ENCODE measurements around the gene UQCRC2.

DNA sequence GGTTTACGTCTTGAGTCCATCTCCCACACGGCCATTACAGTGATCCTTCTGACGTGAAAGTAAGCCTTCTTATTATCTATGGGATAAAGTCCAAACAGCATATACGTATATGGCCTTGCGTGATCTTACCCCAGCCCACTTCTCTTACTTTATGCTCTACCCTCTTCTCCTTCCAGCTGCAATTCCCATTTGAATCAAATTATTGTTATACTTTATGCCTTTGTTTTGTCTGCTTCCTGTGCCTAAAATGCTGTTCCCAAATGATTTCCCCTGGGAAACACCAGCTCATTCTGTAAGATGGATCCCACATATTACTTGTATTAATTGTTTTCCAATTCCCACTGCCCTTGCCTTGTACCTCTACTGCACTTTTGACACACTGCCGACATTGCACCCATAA, 11.2 kb downstream of the UQCRC2 start:
- TF ChIP-seq, protein P1, sequence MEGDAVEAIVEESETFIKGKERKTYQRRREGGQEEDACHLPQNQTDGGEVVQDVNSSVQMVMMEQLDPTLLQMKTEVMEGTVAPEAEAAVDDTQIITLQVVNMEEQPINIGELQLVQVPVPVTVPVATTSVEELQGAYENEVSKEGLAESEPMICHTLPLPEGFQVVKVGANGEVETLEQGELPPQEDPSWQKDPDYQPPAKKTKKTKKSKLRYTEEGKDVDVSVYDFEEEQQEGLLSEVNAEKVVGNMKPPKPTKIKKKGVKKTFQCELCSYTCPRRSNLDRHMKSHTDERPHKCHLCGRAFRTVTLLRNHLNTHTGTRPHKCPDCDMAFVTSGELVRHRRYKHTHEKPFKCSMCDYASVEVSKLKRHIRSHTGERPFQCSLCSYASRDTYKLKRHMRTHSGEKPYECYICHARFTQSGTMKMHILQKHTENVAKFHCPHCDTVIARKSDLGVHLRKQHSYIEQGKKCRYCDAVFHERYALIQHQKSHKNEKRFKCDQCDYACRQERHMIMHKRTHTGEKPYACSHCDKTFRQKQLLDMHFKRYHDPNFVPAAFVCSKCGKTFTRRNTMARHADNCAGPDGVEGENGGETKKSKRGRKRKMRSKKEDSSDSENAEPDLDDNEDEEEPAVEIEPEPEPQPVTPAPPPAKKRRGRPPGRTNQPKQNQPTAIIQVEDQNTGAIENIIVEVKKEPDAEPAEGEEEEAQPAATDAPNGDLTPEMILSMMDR (IDR thresholded peaks at IDR 0.05), result no peak
- no peak for TF ChIP-seq EZH2 (IDR thresholded peaks at IDR 0.05; ENCODE audit: borderline replicate concordance, insufficient read depth, low read depth, low read length, poor library complexity, severe bottlenecking)
